NCI-H146 treated with DMSO at 0.1 percent for 48 hours (cell line): Measurements from ENCODE around the gene PCBP3.

Source experiments
- DNase-seq: peaks from one replicate; lab custom pipeline; 2025; ENCODE audit not compliant: unreplicated experiment; lab: John Stamatoyannopoulos, UW

The PCBP3 gene

DNA sequence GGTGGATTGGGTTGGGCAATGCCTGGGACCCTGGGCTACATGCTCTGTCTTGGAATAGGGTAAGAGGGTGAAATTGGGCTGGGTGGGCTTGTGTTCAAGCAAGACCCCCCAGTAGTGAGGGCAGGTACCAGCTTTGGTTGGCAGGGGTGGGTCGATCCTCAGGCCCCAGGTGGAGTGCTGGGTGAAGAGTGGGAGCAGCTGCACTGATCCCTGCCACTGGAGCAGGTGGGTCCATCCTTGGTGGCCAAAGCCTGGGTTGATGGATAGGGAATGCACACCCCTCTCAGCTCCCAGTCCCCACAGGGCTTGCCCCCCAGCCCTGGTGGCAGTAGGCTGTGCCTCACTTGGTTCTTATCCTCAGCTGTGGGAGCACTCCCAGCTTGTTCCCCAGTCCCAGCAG is 135.2 kb downstream of the PCBP3 start:
- no peak for DNase-seq

DNA sequence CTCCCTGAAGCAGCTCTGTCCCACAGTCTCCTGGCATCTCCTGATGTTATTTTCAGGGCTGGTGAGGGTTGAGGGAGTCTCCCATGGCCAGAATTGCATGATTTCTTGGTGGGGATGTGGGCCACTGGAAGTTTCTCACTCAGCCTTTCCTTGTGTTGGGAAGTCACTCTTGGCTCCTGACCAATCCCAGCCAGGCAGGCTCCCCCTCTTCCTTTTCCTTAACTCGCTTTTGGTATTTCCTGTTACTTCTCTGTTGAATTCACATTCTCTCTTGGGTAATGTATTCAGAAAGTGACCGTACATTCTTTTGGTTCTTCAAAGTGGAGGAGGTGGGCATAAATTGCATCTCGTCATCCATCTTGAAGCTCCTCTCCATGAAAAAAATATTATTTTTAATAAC is 135.7 kb downstream of the PCBP3 start:
- no peak for DNase-seq

- DNase-seq = no peak
Measured at GRCh38 chr21:45780647-45781046, 137.1 kb downstream of the PCBP3 start.

- no peak for DNase-seq
Measured at GRCh38 chr21:45781741-45782140, 138.2 kb downstream of the PCBP3 start.

DNA sequence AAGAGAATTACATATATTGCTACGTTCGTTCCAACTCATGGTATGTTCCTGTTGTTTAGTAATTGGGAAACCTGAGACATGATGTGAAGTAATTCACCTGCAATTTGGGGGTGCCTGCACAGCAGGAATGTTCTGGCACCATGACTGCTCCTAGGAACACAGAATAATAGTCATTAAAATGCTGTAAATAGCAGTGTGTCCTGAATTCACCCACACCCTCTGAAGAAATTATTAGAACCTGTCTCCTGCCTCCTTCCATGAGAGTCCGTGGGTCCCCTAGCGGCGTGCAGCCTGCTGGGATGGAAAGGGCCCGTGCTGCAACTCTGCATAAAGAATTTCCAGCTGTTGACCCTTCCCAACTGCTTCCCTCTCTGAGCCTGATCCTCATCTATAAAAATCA is 143.1 kb downstream of the PCBP3 start:
- DNase-seq = no peak

GRCh38 chr21:45787371-45787770 is 143.8 kb downstream of the PCBP3 start:
- DNase-seq = no peak

DNA sequence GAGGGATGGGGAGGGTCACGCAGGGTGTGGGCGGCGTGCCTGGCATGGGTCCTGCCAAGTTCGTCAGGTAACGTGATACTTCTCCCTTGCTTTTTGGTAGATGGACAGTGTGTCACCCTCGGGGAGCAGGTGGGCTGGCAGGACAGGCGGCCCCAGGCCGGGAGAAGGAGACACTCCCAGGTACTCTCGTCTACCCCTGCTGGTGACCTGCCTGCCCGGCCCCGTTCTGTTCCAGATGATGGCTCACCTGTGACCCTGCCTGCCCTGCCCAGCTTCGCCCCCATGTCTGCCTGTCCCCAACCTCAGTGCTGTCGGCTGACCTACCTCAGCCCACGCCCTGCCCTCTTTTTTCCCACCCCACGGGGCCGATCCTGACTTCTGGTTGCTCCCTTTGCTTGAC is 144.7 kb downstream of the PCBP3 start:
- DNase-seq = no peak

DNA sequence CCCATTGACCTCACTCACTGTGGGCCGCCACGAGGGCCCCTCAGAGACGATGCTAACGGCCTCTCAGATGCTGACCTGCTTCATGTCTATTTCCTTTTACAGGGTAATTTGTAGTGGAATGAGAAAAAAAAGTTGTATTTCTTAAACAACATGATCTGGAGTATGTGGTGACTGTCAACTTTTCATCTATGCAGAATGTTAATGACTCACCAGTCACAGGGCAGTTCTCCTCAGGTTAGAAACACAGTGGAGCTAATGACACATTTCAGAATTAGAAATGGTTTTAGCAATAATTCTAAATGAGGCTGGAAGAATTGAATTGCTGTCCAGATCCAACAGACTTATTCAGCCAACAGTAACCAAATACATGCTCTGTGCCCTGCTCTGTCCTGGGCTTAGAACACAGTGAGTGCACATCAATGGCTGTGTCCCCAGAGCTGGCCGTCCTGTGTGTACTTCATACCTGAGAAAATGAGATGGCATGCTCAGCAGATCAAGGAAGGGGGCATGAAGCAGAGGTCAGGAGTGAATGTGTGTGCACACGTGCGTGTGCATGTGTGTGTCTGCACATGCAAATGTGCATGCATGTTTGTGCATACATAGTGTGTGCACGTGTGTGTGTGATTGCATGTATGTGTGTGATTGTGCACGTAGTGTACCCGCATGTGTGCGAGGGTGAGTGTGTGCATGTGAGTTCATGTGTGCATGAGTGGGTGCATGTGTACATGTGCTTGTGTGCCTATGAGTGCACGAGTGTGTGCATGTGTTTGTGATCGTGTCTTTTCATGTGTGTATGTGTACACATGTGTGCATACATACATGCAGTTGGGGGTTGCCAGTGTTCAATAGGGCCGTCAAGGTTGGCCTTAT is 145.3 kb downstream of the PCBP3 start:
- no peak for DNase-seq

- no peak for DNase-seq
Measured at GRCh38 chr21:45790427-45790826, 146.9 kb downstream of the PCBP3 start.

GRCh38 chr21:45791562-45792418 is 148.3 kb downstream of the PCBP3 start:
- DNase-seq = no peak

DNA sequence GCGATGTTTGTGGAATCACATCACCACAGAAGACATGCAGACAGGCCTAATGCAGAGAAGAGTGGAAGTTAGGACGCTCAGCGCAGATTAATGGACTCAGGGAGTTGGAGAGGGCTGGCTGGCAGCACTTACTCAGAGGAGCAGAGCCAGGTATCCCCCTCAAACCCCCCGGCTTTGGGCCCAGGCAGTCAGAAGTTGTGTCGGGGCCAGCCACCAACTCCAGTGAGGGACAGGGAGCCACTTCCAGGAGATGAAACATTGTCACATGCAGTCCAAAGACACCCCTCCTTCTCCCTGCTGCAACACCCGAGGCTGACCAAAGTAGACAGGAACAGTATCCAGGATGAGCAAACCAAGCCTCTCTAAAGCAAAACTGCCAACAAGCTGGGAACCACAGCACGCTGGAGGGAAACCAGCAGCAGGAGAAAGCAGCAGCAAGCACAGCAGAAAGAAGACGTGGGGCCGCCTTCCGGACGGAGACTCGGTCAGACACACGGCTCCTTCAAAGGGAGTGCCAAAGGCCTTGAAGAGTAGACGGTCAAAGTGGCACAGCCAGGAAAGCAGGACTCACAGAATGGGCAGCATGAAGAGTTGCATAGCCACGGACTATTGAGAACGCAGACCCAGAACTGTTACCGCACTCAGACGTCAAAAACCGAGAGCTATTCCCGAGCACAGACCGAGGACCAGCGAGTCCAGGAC is 149.3 kb downstream of the PCBP3 start:
- no peak for DNase-seq

- DNase-seq = no peak
Measured at GRCh38 chr21:45794027-45794426, 150.5 kb downstream of the PCBP3 start.

GRCh38 chr21:45796003-45796402 is 152.5 kb downstream of the PCBP3 start:
- no peak for DNase-seq

DNA sequence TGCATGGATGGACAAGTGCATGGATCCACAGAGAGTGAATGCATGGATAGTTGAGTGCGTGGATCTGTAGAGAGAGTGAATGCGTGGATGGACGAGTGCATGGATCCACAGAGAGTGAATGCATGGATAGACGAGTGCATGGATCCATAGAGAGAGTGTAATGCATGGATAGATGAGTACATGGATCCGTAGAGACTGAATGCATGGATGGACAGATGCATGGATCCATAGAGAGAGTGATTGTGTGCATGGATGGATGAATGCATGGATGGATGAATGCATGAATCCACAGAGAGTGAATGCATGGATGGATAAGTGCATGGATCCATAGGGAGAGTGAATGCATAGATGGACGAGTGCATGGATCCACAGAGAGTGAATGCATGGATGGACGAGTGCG is 153.8 kb downstream of the PCBP3 start:
- no peak for DNase-seq

GRCh38 chr21:45799765-45800338 is 156.3 kb downstream of the PCBP3 start:
- no peak for DNase-seq

- DNase-seq = no peak
Measured at GRCh38 chr21:45800339-45801080, 157.0 kb downstream of the PCBP3 start.

GRCh38 chr21:45801129-45801964 is 157.8 kb downstream of the PCBP3 start:
- no peak for DNase-seq

DNA sequence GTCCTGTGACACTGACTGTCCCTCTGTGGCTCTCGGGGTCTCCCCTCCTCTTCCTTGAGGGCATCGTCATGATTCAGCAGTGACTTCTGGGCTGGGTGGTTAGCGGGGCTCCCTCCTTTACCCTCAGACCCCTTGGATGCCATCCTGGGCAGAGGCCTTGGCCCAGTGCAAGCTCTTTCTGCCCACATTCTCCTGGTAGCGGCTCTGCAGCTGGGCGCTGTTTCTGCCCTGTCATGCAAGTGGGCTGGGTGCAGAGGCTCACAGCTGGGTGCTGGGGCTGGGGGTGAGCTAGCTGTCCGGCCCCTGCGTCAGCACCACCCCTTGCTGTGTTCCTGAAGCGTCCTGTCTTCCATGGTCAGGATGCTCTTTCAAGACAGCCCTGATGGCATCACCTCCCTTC is 158.5 kb downstream of the PCBP3 start:
- no peak for DNase-seq

DNA sequence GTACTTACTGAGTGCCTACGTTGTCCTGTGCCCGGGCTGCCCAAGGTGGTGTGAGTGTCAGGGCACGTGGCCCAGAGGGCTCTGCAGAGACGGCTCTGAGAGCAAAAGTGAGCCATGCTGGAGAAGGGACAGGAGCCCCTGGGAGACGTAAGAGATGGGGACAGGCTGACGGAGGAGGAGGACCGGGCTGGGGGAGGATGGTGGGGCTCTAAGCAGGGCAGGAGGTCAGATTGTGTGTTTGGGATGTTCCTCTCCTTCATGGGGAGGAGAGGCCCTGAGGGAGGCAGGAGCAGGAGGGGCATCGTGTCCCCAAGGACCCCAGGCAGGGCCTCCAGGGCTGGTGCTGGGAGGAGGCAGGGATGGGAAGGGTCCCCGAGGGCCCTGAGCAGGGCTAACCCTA is 158.9 kb downstream of the PCBP3 start:
- DNase-seq = no peak
